ENCODE results near the gene DMBT1.

The DMBT1 gene

DNA sequence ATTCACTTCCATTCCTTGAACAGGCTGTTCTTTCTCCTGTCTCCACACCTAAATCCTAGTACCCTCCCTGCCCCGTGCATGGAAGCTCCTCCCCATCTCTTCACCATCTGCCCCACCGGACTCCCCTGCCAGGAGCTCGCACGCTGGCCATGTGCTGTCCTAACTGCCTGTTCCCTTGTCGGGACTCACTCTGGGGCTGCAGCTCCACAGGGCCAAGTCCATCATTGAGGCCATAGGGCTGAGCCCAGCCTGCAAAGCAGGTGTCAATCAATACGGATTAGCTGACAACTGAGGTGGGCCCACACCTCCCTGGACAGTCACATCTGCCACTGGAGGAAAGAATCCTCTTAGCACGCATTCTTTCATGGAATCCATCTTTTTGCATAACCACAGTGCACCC, 41.4 kb upstream of the DMBT1 start:
- TF ChIP-seq, protein P1, sequence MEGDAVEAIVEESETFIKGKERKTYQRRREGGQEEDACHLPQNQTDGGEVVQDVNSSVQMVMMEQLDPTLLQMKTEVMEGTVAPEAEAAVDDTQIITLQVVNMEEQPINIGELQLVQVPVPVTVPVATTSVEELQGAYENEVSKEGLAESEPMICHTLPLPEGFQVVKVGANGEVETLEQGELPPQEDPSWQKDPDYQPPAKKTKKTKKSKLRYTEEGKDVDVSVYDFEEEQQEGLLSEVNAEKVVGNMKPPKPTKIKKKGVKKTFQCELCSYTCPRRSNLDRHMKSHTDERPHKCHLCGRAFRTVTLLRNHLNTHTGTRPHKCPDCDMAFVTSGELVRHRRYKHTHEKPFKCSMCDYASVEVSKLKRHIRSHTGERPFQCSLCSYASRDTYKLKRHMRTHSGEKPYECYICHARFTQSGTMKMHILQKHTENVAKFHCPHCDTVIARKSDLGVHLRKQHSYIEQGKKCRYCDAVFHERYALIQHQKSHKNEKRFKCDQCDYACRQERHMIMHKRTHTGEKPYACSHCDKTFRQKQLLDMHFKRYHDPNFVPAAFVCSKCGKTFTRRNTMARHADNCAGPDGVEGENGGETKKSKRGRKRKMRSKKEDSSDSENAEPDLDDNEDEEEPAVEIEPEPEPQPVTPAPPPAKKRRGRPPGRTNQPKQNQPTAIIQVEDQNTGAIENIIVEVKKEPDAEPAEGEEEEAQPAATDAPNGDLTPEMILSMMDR (IDR thresholded peaks at IDR 0.05; ENCODE audit: extremely low read depth, insufficient read depth, missing control alignments): no peak
- no peak for DNase-seq (ENCODE audit: low spot score)
- in situ Hi-C loops (cut with MboI; ENCODE audit: low pct_unique_long_range_greater_than_20kb, low sequenced_read_pairs, unreplicated experiment): no loop called here

DNA sequence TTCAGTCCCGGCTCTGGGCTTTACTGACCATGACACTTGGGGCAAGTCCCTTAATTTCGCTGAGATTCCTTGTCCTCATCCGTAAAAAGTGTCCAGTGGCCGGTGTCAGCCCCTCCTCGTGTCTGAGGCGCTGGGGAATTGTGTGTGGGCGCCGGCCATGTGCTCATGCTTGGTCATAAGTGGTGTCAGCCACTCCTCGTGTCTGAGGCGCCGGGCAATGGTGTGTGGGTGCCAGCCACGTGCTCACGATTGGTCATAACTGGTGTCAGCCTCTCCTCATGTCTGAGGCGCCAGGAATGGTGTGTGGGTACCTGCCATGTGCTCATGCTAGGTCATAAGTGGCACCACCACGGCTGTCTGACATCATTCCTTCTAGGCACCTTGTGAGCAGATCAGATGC, 40.7 kb upstream of the DMBT1 start:
- in situ Hi-C loops (cut with MboI; ENCODE audit: low pct_unique_long_range_greater_than_20kb, low sequenced_read_pairs, unreplicated experiment): no loop called here
- TF ChIP-seq, protein P1 (IDR thresholded peaks at IDR 0.05; ENCODE audit: extremely low read depth, insufficient read depth, missing control alignments): no peak
- DNase-seq (ENCODE audit: low spot score): no peak

DNA sequence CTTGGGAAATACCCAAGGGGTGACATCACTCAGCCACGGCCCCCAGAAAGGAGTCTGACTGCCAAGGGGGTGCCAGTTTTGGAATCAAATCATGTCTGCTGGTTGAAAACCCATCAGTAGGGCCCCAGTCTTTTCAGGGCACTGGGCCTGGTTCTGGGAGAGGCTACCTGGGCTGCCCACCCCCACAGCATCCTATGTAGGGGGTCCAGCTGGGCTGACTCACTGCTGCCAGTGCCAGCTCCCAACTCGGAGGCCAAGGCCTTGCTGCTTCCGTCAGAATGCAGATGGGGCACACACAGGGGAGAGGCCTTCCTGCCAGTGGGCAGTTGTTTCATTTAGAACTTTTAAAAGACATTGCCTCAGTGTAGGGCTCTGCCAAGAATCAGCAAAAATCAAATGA, 39.5 kb upstream of the DMBT1 start:
- TF ChIP-seq, protein P1 (IDR thresholded peaks at IDR 0.05; ENCODE audit: extremely low read depth, insufficient read depth, missing control alignments): no peak
- in situ Hi-C loops (cut with MboI; ENCODE audit: low pct_unique_long_range_greater_than_20kb, low sequenced_read_pairs, unreplicated experiment): no loop called here
- no peak for DNase-seq (ENCODE audit: low spot score)

DNA sequence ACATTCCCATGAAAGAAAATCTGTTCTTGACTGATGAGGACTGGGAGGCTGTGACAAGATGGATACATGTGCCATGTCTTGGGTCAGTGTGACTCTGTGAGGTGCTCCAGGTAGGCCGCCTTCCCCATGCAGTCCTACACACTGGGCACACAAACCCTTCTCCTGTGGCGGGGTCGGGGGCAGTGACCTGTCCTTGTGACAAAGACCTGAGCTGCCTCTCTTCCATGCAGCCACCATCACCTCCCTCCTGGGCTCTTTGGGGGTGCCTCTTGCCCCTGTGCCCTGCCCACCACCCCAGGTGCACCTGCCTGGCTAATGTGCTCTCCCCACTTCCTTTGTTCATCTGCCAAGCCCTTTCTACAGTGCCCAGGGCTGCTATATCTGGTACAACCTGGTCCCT, 35.7 kb upstream of the DMBT1 start:
- TF ChIP-seq, protein P1 (IDR thresholded peaks at IDR 0.05; ENCODE audit: extremely low read depth, insufficient read depth, missing control alignments): no peak
- DNase-seq (ENCODE audit: low spot score): no peak
- in situ Hi-C loops (cut with MboI; ENCODE audit: low pct_unique_long_range_greater_than_20kb, low sequenced_read_pairs, unreplicated experiment): no loop called here

DNA sequence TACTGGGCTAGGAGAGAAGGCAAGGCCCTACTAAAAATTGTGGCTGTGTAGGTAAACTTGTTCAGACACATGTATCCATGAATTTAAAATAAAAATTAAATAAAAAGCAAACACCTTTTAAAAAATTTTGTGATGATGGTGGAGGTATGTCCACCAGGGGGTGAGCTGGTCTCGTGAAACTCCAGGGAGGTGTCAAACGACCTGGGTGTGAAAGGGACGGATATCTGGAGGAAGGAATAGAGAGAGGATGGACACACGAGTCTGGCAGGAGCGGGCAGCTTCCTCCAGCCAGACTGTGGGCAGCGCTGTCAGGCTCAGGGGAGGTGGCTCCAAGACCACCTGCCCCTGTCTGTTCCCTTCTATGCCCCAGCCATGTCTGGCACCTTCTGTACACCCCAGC, 34.8 kb upstream of the DMBT1 start:
- TF ChIP-seq, protein P1 (IDR thresholded peaks at IDR 0.05; ENCODE audit: extremely low read depth, insufficient read depth, missing control alignments): peak; percentile 18
- in situ Hi-C loops (cut with MboI; ENCODE audit: low pct_unique_long_range_greater_than_20kb, low sequenced_read_pairs, unreplicated experiment): no loop called here
- no peak for DNase-seq (ENCODE audit: low spot score)

DNA sequence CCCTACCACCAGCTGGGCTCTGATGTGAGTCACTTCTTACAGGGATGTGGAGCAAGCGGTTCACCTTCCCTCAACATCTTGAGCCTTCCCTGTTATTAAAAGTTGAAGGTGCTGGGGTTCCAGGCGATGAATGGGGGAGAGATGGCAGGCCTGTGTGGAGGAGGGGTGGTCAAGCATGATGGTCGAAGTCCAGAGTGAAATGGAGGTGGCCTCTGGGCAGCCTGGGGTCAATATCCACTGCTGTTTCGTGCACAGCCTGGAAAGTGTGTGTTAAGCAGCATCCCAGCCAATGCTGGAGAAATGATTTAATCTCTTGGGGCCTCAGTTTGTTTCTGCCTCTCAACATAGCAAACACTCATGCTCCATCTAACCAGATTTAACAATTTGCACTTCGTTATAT, 33.7 kb upstream of the DMBT1 start:
- in situ Hi-C loops (cut with MboI; ENCODE audit: low pct_unique_long_range_greater_than_20kb, low sequenced_read_pairs, unreplicated experiment): no loop called here
- TF ChIP-seq, protein P1 (IDR thresholded peaks at IDR 0.05; ENCODE audit: extremely low read depth, insufficient read depth, missing control alignments): no peak

DNA sequence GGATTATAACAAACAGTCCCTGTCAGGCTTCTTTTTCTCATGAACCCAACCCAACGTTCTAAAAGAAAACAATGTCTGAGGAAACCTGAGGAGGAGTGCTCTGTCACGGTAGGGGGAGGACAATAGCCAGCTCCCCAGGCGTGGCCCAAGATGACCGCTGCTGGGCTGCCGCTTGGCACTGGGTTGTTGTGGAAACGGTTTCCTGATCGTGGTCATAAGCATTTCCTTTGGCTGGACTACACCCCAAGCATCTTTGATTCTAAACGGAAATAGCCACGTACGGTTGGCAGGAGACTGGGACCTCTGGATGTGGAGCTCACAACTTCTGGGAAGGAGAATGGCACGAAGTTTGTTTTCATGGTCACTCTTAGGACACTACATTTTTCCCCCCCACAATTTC, 30.4 kb upstream of the DMBT1 start:
- TF ChIP-seq, protein P1 (IDR thresholded peaks at IDR 0.05; ENCODE audit: extremely low read depth, insufficient read depth, missing control alignments): no peak
- in situ Hi-C loops (cut with MboI; ENCODE audit: low pct_unique_long_range_greater_than_20kb, low sequenced_read_pairs, unreplicated experiment): no loop called here
- DNase-seq (ENCODE audit: low spot score): no peak

More for the DNA sequence above, 33.7 kb upstream of the DMBT1 start:
- DNase-seq (ENCODE audit: low spot score): no peak

Measured in GM13977 (cell line).